ENCODE results near the gene TNFAIP8L1. TPM values are rescaled to one million over a fixed set of nuclear protein-coding genes. Genes with fewer than 3 reads are reported as not detected.

TNFAIP8L1 gene
- total and polyA plus RNA-seq, 4 donors: 15.6 to 29.0 (median 20.1) TPM

DNA sequence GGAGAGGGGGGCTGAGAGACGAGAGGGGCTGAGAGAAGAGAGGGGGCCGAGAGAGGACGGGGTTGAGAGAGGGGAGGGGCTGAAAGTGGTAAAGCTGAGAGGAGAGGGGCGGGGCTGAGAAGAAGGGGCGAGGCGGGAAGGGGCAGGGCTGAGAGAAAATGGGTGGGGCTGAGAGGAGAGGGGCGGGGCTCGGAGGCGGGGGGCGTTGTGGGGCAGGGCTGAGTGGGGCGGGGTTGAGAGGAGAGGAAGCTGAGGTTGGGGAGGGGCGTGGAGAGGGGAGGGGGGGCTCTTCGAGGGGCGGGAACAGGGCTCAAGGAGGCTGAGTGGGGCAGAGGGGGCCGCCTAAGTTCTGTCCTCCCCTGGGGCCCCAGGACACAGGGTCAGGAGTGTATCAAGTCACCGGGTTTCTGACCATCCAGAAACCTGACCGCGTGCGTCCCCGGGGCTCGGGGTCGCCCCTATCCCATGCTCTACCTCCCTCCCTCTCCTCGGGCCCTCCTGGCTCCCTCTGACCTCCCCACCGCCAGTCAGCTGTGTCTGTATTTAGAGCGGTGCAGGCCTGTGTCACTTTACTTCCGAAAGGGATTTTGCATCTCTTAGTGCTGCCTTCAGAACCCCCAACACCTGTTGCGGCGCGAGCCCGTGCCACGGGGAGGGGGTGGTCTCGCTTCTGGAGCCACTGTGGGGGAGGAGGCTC is 41.2 kb upstream of the TNFAIP8L1 start:
- Histone ChIP-seq H3K9me3 (ENCODE audit: control insufficient read depth in 4 of 4, low read length in 3 of 4) (no peaks in the 10 kb centered on the region), H3K27ac (ENCODE audit: low read depth in 1 of 2, low read length in 2 of 2) (no peak overlapping the region), H3K27me3 (ENCODE audit: control insufficient read depth in 4 of 4, insufficient read depth in 4 of 4, low read length in 3 of 4) (no peaks in the 10 kb centered on the region), H3K9ac (ENCODE audit: low read depth in 1 of 2, low read length in 2 of 2) (no peak overlapping the region), H3K4me3 (ENCODE audit: low read depth in 1 of 3, low read length in 3 of 3) (no peak overlapping the region), H3K36me3 (ENCODE audit: control insufficient read depth in 4 of 4, insufficient read depth in 3 of 4, low read depth in 1 of 4, low read length in 3 of 4) (no peaks in the 10 kb centered on the region), H3K4me1 (ENCODE audit: control insufficient read depth in 4 of 4, insufficient read depth in 4 of 4, low read length in 3 of 4) (peaks cover 2 to 16% (median 13%) of the 10 kb centered on the region in 4 donors)
- peak; percentile 53 for DNase-seq (ENCODE audit: low spot score)
- WGBS: 7% methylated on average over 32 of the region's 32 CpGs
- TF ChIP-seq FOXA2 (IDR thresholded peaks at IDR 0.05): no peak
- TF ChIP-seq NR2F2 (IDR thresholded peaks at IDR 0.05): no peak
- TF ChIP-seq, protein P1, sequence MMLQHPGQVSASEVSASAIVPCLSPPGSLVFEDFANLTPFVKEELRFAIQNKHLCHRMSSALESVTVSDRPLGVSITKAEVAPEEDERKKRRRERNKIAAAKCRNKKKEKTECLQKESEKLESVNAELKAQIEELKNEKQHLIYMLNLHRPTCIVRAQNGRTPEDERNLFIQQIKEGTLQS (IDR thresholded peaks at IDR 0.05): no peak
- no peak for TF ChIP-seq JUND (IDR thresholded peaks at IDR 0.05)
- TF ChIP-seq EGR1 (IDR thresholded peaks at IDR 0.05; ENCODE audit: low read depth in 2 of 2): no peak
- TF ChIP-seq RXRA (IDR thresholded peaks at IDR 0.05): no peak
- TF ChIP-seq REST (IDR thresholded peaks at IDR 0.05): no peak
- no peak for TF ChIP-seq SP1 (IDR thresholded peaks at IDR 0.05)

DNA sequence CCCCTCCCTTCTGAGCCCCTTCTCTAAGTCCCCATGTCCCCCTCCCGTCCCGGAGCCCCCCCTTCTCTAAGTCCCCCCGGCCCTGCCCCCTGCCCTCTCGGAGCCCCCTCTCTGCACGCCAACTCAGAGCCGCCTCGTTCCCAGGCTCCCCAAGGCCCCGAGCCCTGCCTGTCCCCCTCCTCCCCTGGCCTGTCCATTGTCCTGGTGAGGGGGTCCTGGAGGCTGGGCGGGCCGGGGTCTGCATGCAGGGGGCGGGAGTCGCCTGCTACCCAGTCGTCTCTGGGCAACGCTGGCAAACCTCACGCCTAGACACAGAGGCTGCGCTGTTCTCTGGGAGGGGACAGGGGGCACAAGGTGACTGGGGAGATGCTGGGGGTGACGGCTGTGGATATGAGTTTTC is 40.6 kb upstream of the TNFAIP8L1 start:
- Histone ChIP-seq H3K4me1 (ENCODE audit: control insufficient read depth in 4 of 4, insufficient read depth in 4 of 4, low read length in 3 of 4) (peaks cover 2 to 16% (median 13%) of the 10 kb centered on the region in 4 donors), H3K36me3 (ENCODE audit: control insufficient read depth in 4 of 4, insufficient read depth in 3 of 4, low read depth in 1 of 4, low read length in 3 of 4) (no peaks in the 10 kb centered on the region), H3K9me3 (ENCODE audit: control insufficient read depth in 4 of 4, low read length in 3 of 4) (no peaks in the 10 kb centered on the region), H3K27ac (ENCODE audit: low read depth in 1 of 2, low read length in 2 of 2) (no peak overlapping the region), H3K4me3 (ENCODE audit: low read depth in 1 of 3, low read length in 3 of 3) (no peak overlapping the region), H3K9ac (ENCODE audit: low read depth in 1 of 2, low read length in 2 of 2) (no peak overlapping the region), H3K27me3 (ENCODE audit: control insufficient read depth in 4 of 4, insufficient read depth in 4 of 4, low read length in 3 of 4) (no peaks in the 10 kb centered on the region)
- no peak for DNase-seq (ENCODE audit: low spot score)
- WGBS: 21% methylated on average over 17 of the region's 17 CpGs
- TF ChIP-seq HNF4G (IDR thresholded peaks at IDR 0.05): no peak
- TF ChIP-seq JUND (IDR thresholded peaks at IDR 0.05): no peak
- TF ChIP-seq TAF1 (conservative IDR thresholded peaks at IDR 0.05): no peak
- no peak for TF ChIP-seq HNF4A (conservative IDR thresholded peaks at IDR 0.05)
- no peak for TF ChIP-seq FOXA1 (IDR thresholded peaks at IDR 0.05)
- no peak for TF ChIP-seq RAD21 (IDR thresholded peaks at IDR 0.05)
- no peak for TF ChIP-seq FOXA2 (IDR thresholded peaks at IDR 0.05)
- TF ChIP-seq GABPA (IDR thresholded peaks at IDR 0.05 in 1 of 2, conservative IDR thresholded peaks at IDR 0.05 in 1 of 2): no peak
- no peak for TF ChIP-seq MAX (IDR thresholded peaks at IDR 0.05)
- TF ChIP-seq REST (IDR thresholded peaks at IDR 0.05): no peak
- TF ChIP-seq, protein P1 (IDR thresholded peaks at IDR 0.05): no peak
- no peak for TF ChIP-seq SP1 (IDR thresholded peaks at IDR 0.05)
- TF ChIP-seq, protein P2, sequence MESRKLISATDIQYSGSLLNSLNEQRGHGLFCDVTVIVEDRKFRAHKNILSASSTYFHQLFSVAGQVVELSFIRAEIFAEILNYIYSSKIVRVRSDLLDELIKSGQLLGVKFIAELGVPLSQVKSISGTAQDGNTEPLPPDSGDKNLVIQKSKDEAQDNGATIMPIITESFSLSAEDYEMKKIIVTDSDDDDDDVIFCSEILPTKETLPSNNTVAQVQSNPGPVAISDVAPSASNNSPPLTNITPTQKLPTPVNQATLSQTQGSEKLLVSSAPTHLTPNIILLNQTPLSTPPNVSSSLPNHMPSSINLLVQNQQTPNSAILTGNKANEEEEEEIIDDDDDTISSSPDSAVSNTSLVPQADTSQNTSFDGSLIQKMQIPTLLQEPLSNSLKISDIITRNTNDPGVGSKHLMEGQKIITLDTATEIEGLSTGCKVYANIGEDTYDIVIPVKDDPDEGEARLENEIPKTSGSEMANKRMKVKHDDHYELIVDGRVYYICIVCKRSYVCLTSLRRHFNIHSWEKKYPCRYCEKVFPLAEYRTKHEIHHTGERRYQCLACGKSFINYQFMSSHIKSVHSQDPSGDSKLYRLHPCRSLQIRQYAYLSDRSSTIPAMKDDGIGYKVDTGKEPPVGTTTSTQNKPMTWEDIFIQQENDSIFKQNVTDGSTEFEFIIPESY (IDR thresholded peaks at IDR 0.05): no peak
- TF ChIP-seq CTCF (IDR thresholded peaks at IDR 0.05; ENCODE audit: low read depth, low read length, missing input control): no peak
- TF ChIP-seq NR2F2 (IDR thresholded peaks at IDR 0.05): no peak

Measured in liver (tissue), 9 donors.